IMR-90 (cell line): Measurements from ENCODE around the gene BCL2. TPM values are rescaled to one million over a fixed set of nuclear protein-coding genes. Genes with fewer than 3 reads are reported as not detected.

Source experiments
- ATAC-seq: fragments of 200-7000 bp; cut with Tn5 transposase; 2 replicates; pipeline ENCODE4 v1.9.1; 2020; ENCODE audit warnings: low read depth, mild to moderate bottlenecking, moderate library complexity
- BruUV-seq: library from RNA; stranded (reverse); fragments of 400-500 nt; replicated peaks from 2 replicates; lab custom pipeline; 2021; lab: Mats Ljungman, UMichigan
- CTCF ChIA-PET: fragments of 300-600 bp; formaldehyde crosslinking; extraction: SDS; loops from one replicate; lab custom pipeline; 2021; ENCODE audit warnings: antibody characterized with exemption; lab: Yijun Ruan, JAX
- POLR2A ChIA-PET: fragments of 300-600 bp; sonication (Branson Sonifier 250); formaldehyde crosslinking; loops from one replicate; lab custom pipeline; 2022; ENCODE audit warnings: antibody characterized with exemption; ENCODE audit not compliant: unreplicated experiment; lab: Charles Lee
- DNase-seq: peaks from one replicate; pipeline ENCODE4 v3.0.0; 2013
- H2AFZ ChIP-seq: replicated peaks from 2 replicates; pipeline ENCODE3; 2013; ENCODE audit warnings: low read length, mild to moderate bottlenecking; ENCODE audit not compliant: poor library complexity
- H2AK5ac ChIP-seq: 2 replicates; pipeline ENCODE4 v1.6.1; 2013; ENCODE audit warnings: low read depth, low read length, inconsistent platforms
- H2AK9ac ChIP-seq: replicated peaks from 2 replicates; pipeline ENCODE3; 2013; ENCODE audit warnings: mild to moderate bottlenecking, low read depth, low read length, moderate library complexity; ENCODE audit not compliant: poor library complexity
- H2BK120ac ChIP-seq: 2 replicates; pipeline ENCODE4 v1.6.1; 2013; ENCODE audit warnings: low read depth, low read length, inconsistent platforms
- H2BK15ac ChIP-seq: 3 replicates; pipeline ENCODE4 v1.6.1; 2013; ENCODE audit warnings: low read depth, low read length, inconsistent platforms
- H2BK20ac ChIP-seq: 2 replicates; pipeline ENCODE4 v1.6.1; 2013; ENCODE audit warnings: low read depth, mild to moderate bottlenecking, inconsistent platforms, low read length, moderate library complexity
- H2BK5ac ChIP-seq: 2 replicates; pipeline ENCODE4 v1.6.1; 2013; ENCODE audit warnings: mild to moderate bottlenecking, low read depth, low read length, inconsistent platforms; ENCODE audit not compliant: poor library complexity, severe bottlenecking
- H3K14ac ChIP-seq: replicated peaks from 2 replicates; pipeline ENCODE4 v1.6.1; 2013; ENCODE audit warnings: low read depth, low read length, inconsistent platforms
- H3K18ac ChIP-seq: 2 replicates; pipeline ENCODE4 v1.6.1; 2013; ENCODE audit warnings: low read depth, low read length, control low read depth
- H3K23ac ChIP-seq: 2 replicates; pipeline ENCODE4 v1.6.1; 2013; ENCODE audit warnings: low read depth, low read length, inconsistent platforms
- H3K27ac ChIP-seq: 2 replicates; pipeline ENCODE4 v1.5.1; 2013; ENCODE audit warnings: mild to moderate bottlenecking, control low read depth, low read length; ENCODE audit not compliant: insufficient read depth
- H3K27me3 ChIP-seq: 2 replicates; pipeline ENCODE4 v1.6.1; 2013; ENCODE audit warnings: low read length; ENCODE audit not compliant: control insufficient read depth, insufficient read depth
- H3K36me3 ChIP-seq: 2 replicates; pipeline ENCODE4 v1.6.1; 2013; ENCODE audit warnings: low read length, mixed read lengths; ENCODE audit not compliant: control insufficient read depth, insufficient read depth
- H3K4ac ChIP-seq: 2 replicates; pipeline ENCODE4 v1.6.1; 2013; ENCODE audit warnings: low read depth, low read length, inconsistent platforms
- H3K4me1 ChIP-seq: 2 replicates; pipeline ENCODE4 v1.6.1; 2013; ENCODE audit warnings: low read length, mixed read lengths; ENCODE audit not compliant: control insufficient read depth, insufficient read depth
- H3K4me2 ChIP-seq: 2 replicates; pipeline ENCODE4 v1.6.1; 2013; ENCODE audit warnings: low read depth, mild to moderate bottlenecking, control low read depth, low read length, moderate library complexity
- H3K4me3 ChIP-seq: 2 replicates; pipeline ENCODE4 v1.5.1; 2013; ENCODE audit warnings: low read depth, mild to moderate bottlenecking, control low read depth, low read length, moderate library complexity; ENCODE audit not compliant: insufficient read depth
- H3K56ac ChIP-seq: 2 replicates; pipeline ENCODE4 v1.6.1; 2013; ENCODE audit warnings: low read length, inconsistent platforms; ENCODE audit not compliant: insufficient read depth; ENCODE audit errors: extremely low read depth
- H3K79me1 ChIP-seq, 2 experiments: 2 replicates each; pipeline ENCODE4 v1.6.1; 2013; ENCODE audit warnings: low read length in 2 of 2, inconsistent platforms in 1 of 2, low read depth in 1 of 2
- H3K9ac ChIP-seq: 2 replicates; pipeline ENCODE4 v1.6.1; 2013; ENCODE audit warnings: low read depth, low read length, control low read depth
- H3K9me1 ChIP-seq: 2 replicates; pipeline ENCODE4 v1.6.1; 2013; ENCODE audit warnings: low read length, inconsistent platforms; ENCODE audit not compliant: insufficient read depth
- H3K9me3 ChIP-seq: 2 replicates; pipeline ENCODE4 v1.6.1; 2013; ENCODE audit warnings: low read length; ENCODE audit not compliant: control insufficient read depth, insufficient read depth
- H4K20me1 ChIP-seq: 2 replicates; pipeline ENCODE4 v1.6.1; 2013; ENCODE audit warnings: low read length, inconsistent platforms; ENCODE audit not compliant: insufficient read depth
- H4K5ac ChIP-seq: 2 replicates; pipeline ENCODE4 v1.6.1; 2013; ENCODE audit warnings: mild to moderate bottlenecking, low read depth, low read length, control low read depth
- H4K8ac ChIP-seq, 2 experiments: 2 replicates each; pipeline ENCODE4 v1.6.1; 2013; ENCODE audit warnings: low read depth in 2 of 2, low read length in 2 of 2, control low read depth in 1 of 2, inconsistent platforms in 1 of 2
- H4K91ac ChIP-seq: 2 replicates; pipeline ENCODE4 v1.6.1; 2013; ENCODE audit warnings: low read depth, low read length, inconsistent platforms; ENCODE audit not compliant: insufficient read depth
- BHLHE40 ChIP-seq: fragments of 150-350 bp; IDR thresholded peaks from 2 replicates; pipeline ENCODE4 v1.6.1; 2016; ENCODE audit warnings: mild to moderate bottlenecking, low read depth, low read length
- CHD1 ChIP-seq: IDR thresholded peaks from 2 replicates; pipeline ENCODE4 v1.6.1; 2012; ENCODE audit warnings: low read depth, low read length, improper control_type of control experiment
- ELK1 ChIP-seq: fragments of 150-350 bp; IDR thresholded peaks from 2 replicates; pipeline ENCODE4 v1.6.1; 2016; ENCODE audit warnings: low read depth, mild to moderate bottlenecking, low read length, moderate library complexity, borderline replicate concordance
- MAFK ChIP-seq: IDR thresholded peaks from 2 replicates; pipeline ENCODE4 v1.6.1; 2012; ENCODE audit warnings: low read depth, low read length, improper control_type of control experiment
- MAZ ChIP-seq: IDR thresholded peaks from 2 replicates; pipeline ENCODE4 v1.6.1; 2012; ENCODE audit warnings: low read depth, mild to moderate bottlenecking, low read length, improper control_type of control experiment, moderate library complexity, borderline replicate concordance
- MXI1 ChIP-seq: IDR thresholded peaks from 2 replicates; pipeline ENCODE4 v1.6.1; 2012; ENCODE audit warnings: low read depth, mild to moderate bottlenecking, low read length, moderate library complexity, borderline replicate concordance
- NFE2L2 ChIP-seq: fragments of 150-350 bp; IDR thresholded peaks from 2 replicates; pipeline ENCODE4 v1.6.1; 2016; ENCODE audit warnings: low read depth, mild to moderate bottlenecking, low read length
- POLR2A ChIP-seq: IDR thresholded peaks from 2 replicates; pipeline ENCODE4 v1.6.1; 2012; ENCODE audit warnings: mild to moderate bottlenecking, low read depth, low read length
- USF2 ChIP-seq: fragments of 150-350 bp; IDR thresholded peaks from 2 replicates; pipeline ENCODE4 v1.6.1; 2017; ENCODE audit warnings: mild to moderate bottlenecking, antibody characterized with exemption, low read length, low read depth
- WGBS, 2 experiments: methylation state at CpG; one replicate each; pipeline versions ENCODE4 v1.1.5 to v1.1.7; 2013; ENCODE audit warnings: missing lambda C conversion rate in 2 of 2; ENCODE audit not compliant: insufficient read length in 1 of 2; ENCODE audit errors: extremely low coverage in 2 of 2; 5-methylcytosine and 5-hydroxymethylcytosine counted together
- dilution Hi-C: fragments of 300-500 bp; cut with HindIII; formaldehyde crosslinking; loops from one replicate; pipeline ENCODE4 v1.14.3; 2018; ENCODE audit warnings: low sequenced_read_pairs; ENCODE audit not compliant: unreplicated experiment
- in situ Hi-C: fragments of 300-500 bp; cut with MboI; formaldehyde crosslinking; loops from 3 replicates; pipeline ENCODE4 v1.14.3; 2019; ENCODE audit warnings: low sequenced_read_pairs, inconsistent platforms, mixed read lengths
- intact Hi-C: fragments of 100-400 bp; cut with micrococcal nuclease; formaldehyde crosslinking; loops from 2 replicates; pipeline ENCODE4 v1.10.0; 2022
- polyA plus RNA-seq, 3 experiments: library from polyadenylated mRNA; depleted of rRNA; stranded (reverse); fragments of >200 nt; gene quantifications; 2 replicates each; pipeline ENCODE4 v1.2.3, GENCODE V29; 2012; ENCODE audit warnings: low replicate concordance in 1 of 3
- total RNA-seq: library from RNA; depleted of rRNA; stranded (reverse); fragments of >200 nt; gene quantifications from 2 replicates; pipeline ENCODE4 v1.2.3, GENCODE V29; 2012

BCL2 gene
- total and polyA plus RNA-seq, 2 of the 4 experiments (the other 2 are of a cell fraction) = 0.24 to 0.54 TPM

GRCh38 chr18:63175264-63175663 is 144.3 kb downstream of the BCL2 start:
- Histone ChIP-seq H4K20me1 (no peaks in the 10 kb centered on the region), H3K27me3 (peaks cover 16% of the 10 kb centered on the region), H3K9ac (no peak overlapping the region), H3K9me1 (no peaks in the 10 kb centered on the region), H3K14ac (no peak overlapping the region), H2AK5ac (no peak overlapping the region), H3K56ac (no peak overlapping the region), H2BK5ac (no peak overlapping the region), H2AFZ (no peak overlapping the region), H4K91ac (no peak overlapping the region), H3K18ac (no peak overlapping the region), H3K9me3 (no peaks in the 10 kb centered on the region), H2AK9ac (no peak overlapping the region), H3K36me3 (no peaks in the 10 kb centered on the region), H3K23ac (no peak overlapping the region), H3K4ac (no peak overlapping the region), H3K4me2 (no peak overlapping the region), H4K8ac (no peak overlapping the region), H3K79me1 (no peaks in the 10 kb centered on the region), H3K4me1 (no peaks in the 10 kb centered on the region), H3K4me3 (no peak overlapping the region), H2BK120ac (no peak overlapping the region), H2BK20ac (no peak overlapping the region), H4K5ac (no peak overlapping the region), H2BK15ac (no peak overlapping the region), H3K27ac (no peak overlapping the region)
- dilution Hi-C loops = no loop called here
- BruUV-seq = no TSS peak
- TF ChIP-seq BHLHE40 (no peak), POLR2A (no peak), MAFK (no peak), CHD1 (no peak), MXI1 (no peak), USF2 (no peak), NFE2L2 (no peak), MAZ (no peak), ELK1 (no peak)
- DNase-seq (no peak), ATAC-seq (no peak)
- ChIA-PET POLR2A (no interaction called here), CTCF (no interaction called here)
- no CpG with 5 or more reads among the region's 2 CpGs for WGBS, 2 experiments
- in situ Hi-C loops = no loop called here
- intact Hi-C loops = no loop called here
